K562 (cell line): ENCODE results near the gene PRUNE1. TPM values are rescaled to one million over a fixed set of nuclear protein-coding genes. Genes with fewer than 3 reads are reported as not detected.

Source experiments
- BRD4 ChIP-seq: fragments of 200-600 bp; sonication (generic); IDR thresholded peaks from 2 replicates; pipeline ENCODE4 v1.6.1; 2017; ENCODE audit warnings: inconsistent platforms
- CBFA2T3 ChIP-seq: fragments of 450-650 bp; IDR thresholded peaks from 2 replicates; pipeline ENCODE4 v1.6.1; 2017
- GTF2B ChIP-seq: IDR thresholded peaks from 2 replicates; pipeline ENCODE4 v1.6.1; 2011; ENCODE audit not compliant: insufficient read length; ENCODE audit errors: extremely low read depth
- HLTF ChIP-seq: fragments of 450-650 bp; IDR thresholded peaks from 2 replicates; pipeline ENCODE4 v1.6.1; 2016
- HMG20A ChIP-seq: fragments of 450-650 bp; formaldehyde crosslinking; conservative IDR thresholded peaks from 2 replicates; pipeline ENCODE4 v1.4.0; 2020; ENCODE audit warnings: mild to moderate bottlenecking, mixed read lengths
- HNRNPK ChIP-seq: fragments of 200-400 bp; formaldehyde crosslinking; IDR thresholded peaks from one replicate; pipeline ENCODE4 v1.6.1; 2018; ENCODE audit warnings: mild to moderate bottlenecking, low read depth, low read length; ENCODE audit not compliant: poor library complexity, severe bottlenecking
- ILF3 ChIP-seq: fragments of 450-650 bp; IDR thresholded peaks from 2 replicates; pipeline ENCODE4 v1.6.1; 2018; ENCODE audit warnings: antibody characterized with exemption, mild to moderate bottlenecking, moderate library complexity, borderline replicate concordance
- MAFF ChIP-seq: IDR thresholded peaks from 2 replicates; pipeline ENCODE4 v1.6.1; 2012; ENCODE audit warnings: low read length, improper control_type of control experiment
- RBM34 ChIP-seq: fragments of 200-400 bp; formaldehyde crosslinking; IDR thresholded peaks from 2 replicates; pipeline ENCODE4 v1.6.1; 2018; ENCODE audit warnings: low read length, borderline replicate concordance; ENCODE audit not compliant: insufficient read depth
- SMARCC2 ChIP-seq: fragments of 450-650 bp; IDR thresholded peaks from 2 replicates; pipeline ENCODE4 v1.6.1; 2017; ENCODE audit warnings: antibody characterized with exemption, moderate library complexity, mild to moderate bottlenecking, low read depth
- SUPT5H ChIP-seq: fragments of 450-650 bp; IDR thresholded peaks from 2 replicates; pipeline ENCODE4 v1.6.1; 2016
- USF2 ChIP-seq: sonication (generic); formaldehyde crosslinking; IDR thresholded peaks from 2 replicates; pipeline ENCODE4 v1.5.0; 2020; ENCODE audit warnings: missing genetic modification reagents
- ZNF76 ChIP-seq: fragments of 250-450 bp; sonication (Bioruptor Pico); IDR thresholded peaks from 2 replicates; pipeline ENCODE4 v1.4.0; 2020; ENCODE audit warnings: mild to moderate bottlenecking, moderate library complexity, borderline replicate concordance
- polyA plus RNA-seq, 8 experiments: library from polyadenylated mRNA; depleted of rRNA in 4 of 8; stranded (reverse) in 5 of 8; unstranded in 3 of 8; fragments of >200 nt; fragmentation: Nextera tagmentation in 2 of 8; fragmentation: Illumina TruSeq in 1 of 8; extraction: Ambion mirVana in 2 of 8; extraction: Trizol in 1 of 8; gene quantifications; 2 replicates each; pipeline versions ENCODE4 v1.2.1 to v1.2.3, GENCODE V29; 2011 to 2014; ENCODE audit warnings: inconsistent platforms in 1 of 8, missing spikeins in 1 of 8
- total RNA-seq, 7 experiments: library from RNA; depleted of rRNA in 6 of 7; stranded (reverse); fragments of >200 nt in 6 of 7; fragmentation: Illumina TruSeq in 2 of 7; extraction: Trizol in 2 of 7; gene quantifications; 2 replicates each; pipeline versions ENCODE4 v1.2.1 to v1.2.3, GENCODE V29; 2011 to 2021; ENCODE audit warnings: low replicate concordance in 1 of 7
- TF ChIP-seq, protein P1 (sequence below), 2 experiments: fragments of 450-650 bp; formaldehyde crosslinking in 1 of 2; IDR thresholded peaks; 2 replicates each; pipeline versions ENCODE4 v1.4.0 to v1.6.1; 2014 to 2020; ENCODE audit warnings: mild to moderate bottlenecking in 2 of 2, borderline replicate concordance in 1 of 2, low read depth in 1 of 2
- TF ChIP-seq, protein P2 (sequence below): sonication (generic); formaldehyde crosslinking; IDR thresholded peaks from 2 replicates; pipeline ENCODE4 v1.8.0; 2022; ENCODE audit warnings: missing genetic modification reagents, mild to moderate bottlenecking, borderline replicate concordance

The PRUNE1 gene
- total and polyA plus RNA-seq, 9 of the 15 experiments (the other 6 are each of a cell fraction or from before 2014, with no cell fraction given): 16.7 to 48.3 (median 26.2) TPM

DNA sequence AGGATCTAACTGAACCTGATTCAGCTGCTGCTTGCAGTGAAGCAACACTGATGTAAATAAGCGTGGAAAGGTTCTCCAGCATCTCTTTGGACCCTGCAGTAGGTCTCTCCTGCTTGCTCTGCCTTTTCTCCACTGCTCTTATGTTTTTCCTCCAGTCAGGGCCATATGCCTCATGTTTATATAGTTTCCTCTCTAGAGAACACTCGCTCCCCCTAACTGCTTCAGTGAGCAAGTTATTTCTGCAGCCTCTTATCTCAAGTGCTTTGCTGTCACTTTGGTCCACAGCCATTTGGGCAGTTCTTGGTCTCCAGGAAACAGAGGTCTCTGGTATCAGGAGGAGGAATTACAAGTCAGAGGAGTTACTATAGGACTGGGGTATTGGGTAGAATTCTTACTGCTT lies 5.3 kb downstream of the PRUNE1 start (continued):
- TF ChIP-seq, protein P1, sequence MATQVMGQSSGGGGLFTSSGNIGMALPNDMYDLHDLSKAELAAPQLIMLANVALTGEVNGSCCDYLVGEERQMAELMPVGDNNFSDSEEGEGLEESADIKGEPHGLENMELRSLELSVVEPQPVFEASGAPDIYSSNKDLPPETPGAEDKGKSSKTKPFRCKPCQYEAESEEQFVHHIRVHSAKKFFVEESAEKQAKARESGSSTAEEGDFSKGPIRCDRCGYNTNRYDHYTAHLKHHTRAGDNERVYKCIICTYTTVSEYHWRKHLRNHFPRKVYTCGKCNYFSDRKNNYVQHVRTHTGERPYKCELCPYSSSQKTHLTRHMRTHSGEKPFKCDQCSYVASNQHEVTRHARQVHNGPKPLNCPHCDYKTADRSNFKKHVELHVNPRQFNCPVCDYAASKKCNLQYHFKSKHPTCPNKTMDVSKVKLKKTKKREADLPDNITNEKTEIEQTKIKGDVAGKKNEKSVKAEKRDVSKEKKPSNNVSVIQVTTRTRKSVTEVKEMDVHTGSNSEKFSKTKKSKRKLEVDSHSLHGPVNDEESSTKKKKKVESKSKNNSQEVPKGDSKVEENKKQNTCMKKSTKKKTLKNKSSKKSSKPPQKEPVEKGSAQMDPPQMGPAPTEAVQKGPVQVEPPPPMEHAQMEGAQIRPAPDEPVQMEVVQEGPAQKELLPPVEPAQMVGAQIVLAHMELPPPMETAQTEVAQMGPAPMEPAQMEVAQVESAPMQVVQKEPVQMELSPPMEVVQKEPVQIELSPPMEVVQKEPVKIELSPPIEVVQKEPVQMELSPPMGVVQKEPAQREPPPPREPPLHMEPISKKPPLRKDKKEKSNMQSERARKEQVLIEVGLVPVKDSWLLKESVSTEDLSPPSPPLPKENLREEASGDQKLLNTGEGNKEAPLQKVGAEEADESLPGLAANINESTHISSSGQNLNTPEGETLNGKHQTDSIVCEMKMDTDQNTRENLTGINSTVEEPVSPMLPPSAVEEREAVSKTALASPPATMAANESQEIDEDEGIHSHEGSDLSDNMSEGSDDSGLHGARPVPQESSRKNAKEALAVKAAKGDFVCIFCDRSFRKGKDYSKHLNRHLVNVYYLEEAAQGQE (IDR thresholded peaks at IDR 0.05; ENCODE audit: borderline replicate concordance): peak; percentile 26; the same call in 1 of the 2 replicates
- TF ChIP-seq, protein P1 (CRISPR knock-in tag; IDR thresholded peaks at IDR 0.05; ENCODE audit: low read depth): no peak
- TF ChIP-seq GTF2B: no peak
- TF ChIP-seq, protein P2, sequence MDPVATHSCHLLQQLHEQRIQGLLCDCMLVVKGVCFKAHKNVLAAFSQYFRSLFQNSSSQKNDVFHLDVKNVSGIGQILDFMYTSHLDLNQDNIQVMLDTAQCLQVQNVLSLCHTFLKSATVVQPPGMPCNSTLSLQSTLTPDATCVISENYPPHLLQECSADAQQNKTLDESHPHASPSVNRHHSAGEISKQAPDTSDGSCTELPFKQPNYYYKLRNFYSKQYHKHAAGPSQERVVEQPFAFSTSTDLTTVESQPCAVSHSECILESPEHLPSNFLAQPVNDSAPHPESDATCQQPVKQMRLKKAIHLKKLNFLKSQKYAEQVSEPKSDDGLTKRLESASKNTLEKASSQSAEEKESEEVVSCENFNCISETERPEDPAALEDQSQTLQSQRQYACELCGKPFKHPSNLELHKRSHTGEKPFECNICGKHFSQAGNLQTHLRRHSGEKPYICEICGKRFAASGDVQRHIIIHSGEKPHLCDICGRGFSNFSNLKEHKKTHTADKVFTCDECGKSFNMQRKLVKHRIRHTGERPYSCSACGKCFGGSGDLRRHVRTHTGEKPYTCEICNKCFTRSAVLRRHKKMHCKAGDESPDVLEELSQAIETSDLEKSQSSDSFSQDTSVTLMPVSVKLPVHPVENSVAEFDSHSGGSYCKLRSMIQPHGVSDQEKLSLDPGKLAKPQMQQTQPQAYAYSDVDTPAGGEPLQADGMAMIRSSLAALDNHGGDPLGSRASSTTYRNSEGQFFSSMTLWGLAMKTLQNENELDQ (CRISPR knock-in tag): no peak
- TF ChIP-seq HMG20A: no peak
- TF ChIP-seq USF2 (CRISPR knock-in tag): no peak
- TF ChIP-seq SUPT5H: no peak
- TF ChIP-seq RBM34: no peak
- TF ChIP-seq ILF3: no peak
- TF ChIP-seq HNRNPK: no peak
- no peak for TF ChIP-seq SMARCC2
- no peak for TF ChIP-seq MAFF
- TF ChIP-seq ZNF76 (CRISPR knock-in tag): no peak
- no peak for TF ChIP-seq HLTF
- no peak for TF ChIP-seq BRD4
- TF ChIP-seq CBFA2T3: peak; percentile 28; the same call in 1 of the 2 replicates
